Nephron progenitor cell (in vitro differentiated cells): ENCODE data around the gene CHRND.
A peak's percentile ranks its signal among the peaks of the same experiment; 100 is the strongest.

Source experiments
- DNase-seq: peaks from one replicate; pipeline ENCODE4 v3.0.0; 2021
- H3K27ac Mint-ChIP-seq: 2 replicates; pipeline ENCODE4 v1.8.0; 2021; ENCODE audit warnings: mild to moderate bottlenecking, moderate library complexity, mixed read lengths
- H3K27me3 Mint-ChIP-seq: 2 replicates; pipeline ENCODE4 v1.8.0; 2021; ENCODE audit warnings: mild to moderate bottlenecking, low read depth, mixed read lengths; ENCODE audit not compliant: poor library complexity
- H3K36me3 Mint-ChIP-seq: 2 replicates; pipeline ENCODE4 v1.8.0; 2021; ENCODE audit warnings: low read depth, mixed read lengths
- H3K4me1 Mint-ChIP-seq: 2 replicates; pipeline ENCODE4 v1.8.0; 2021; ENCODE audit warnings: mixed read lengths
- H3K4me3 Mint-ChIP-seq: 2 replicates; pipeline ENCODE4 v1.8.0; 2021; ENCODE audit warnings: mild to moderate bottlenecking, moderate library complexity, mixed read lengths
- H3K9me3 Mint-ChIP-seq: 2 replicates; pipeline ENCODE4 v1.8.0; 2021; ENCODE audit warnings: mild to moderate bottlenecking, moderate library complexity, mixed read lengths
- TF ChIP-seq, protein P1 (sequence below): fragments of 200-600 bp; sonication (generic); IDR thresholded peaks from 2 replicates; pipeline ENCODE4 v1.5.0; 2021; ENCODE audit warnings: antibody characterized with exemption

The CHRND gene

DNA sequence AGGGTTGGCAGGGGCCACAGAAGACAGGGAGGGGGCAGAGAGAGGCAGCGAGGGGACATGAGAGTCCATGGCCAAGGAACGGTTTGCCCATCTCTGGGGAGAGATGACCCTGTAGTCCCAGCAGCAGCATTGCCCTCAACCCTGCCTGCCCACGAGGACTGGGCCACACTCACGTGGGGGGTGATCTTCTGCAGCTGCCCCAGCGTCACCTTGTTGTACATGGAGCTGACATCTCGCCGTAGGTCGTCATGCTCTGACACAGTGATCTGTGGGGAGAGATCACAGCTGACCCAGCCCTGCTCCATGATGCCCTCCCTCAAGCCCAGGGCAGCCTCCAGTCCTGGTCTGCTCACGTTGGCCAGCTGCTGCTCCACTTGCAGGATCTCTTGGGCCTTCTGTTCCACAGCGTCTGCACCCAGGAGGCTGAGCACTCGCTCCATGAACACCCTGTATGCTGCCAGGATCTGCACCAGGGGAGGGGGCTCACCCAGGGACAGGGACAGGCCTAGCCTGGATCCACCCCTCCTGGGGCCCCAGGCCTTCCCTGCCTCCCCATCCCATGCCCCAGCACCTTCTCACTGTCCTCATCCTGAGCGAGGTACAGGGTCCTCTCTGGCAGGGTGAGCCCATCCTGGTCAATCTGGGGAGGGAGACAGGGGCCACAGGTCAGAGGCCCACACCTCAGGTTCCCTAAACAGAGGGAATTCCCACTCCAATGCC lies 41.2 kb upstream of the CHRND start:
- TF ChIP-seq, protein P1, sequence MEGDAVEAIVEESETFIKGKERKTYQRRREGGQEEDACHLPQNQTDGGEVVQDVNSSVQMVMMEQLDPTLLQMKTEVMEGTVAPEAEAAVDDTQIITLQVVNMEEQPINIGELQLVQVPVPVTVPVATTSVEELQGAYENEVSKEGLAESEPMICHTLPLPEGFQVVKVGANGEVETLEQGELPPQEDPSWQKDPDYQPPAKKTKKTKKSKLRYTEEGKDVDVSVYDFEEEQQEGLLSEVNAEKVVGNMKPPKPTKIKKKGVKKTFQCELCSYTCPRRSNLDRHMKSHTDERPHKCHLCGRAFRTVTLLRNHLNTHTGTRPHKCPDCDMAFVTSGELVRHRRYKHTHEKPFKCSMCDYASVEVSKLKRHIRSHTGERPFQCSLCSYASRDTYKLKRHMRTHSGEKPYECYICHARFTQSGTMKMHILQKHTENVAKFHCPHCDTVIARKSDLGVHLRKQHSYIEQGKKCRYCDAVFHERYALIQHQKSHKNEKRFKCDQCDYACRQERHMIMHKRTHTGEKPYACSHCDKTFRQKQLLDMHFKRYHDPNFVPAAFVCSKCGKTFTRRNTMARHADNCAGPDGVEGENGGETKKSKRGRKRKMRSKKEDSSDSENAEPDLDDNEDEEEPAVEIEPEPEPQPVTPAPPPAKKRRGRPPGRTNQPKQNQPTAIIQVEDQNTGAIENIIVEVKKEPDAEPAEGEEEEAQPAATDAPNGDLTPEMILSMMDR = no peak
- H3K27me3 Mint-ChIP-seq = peaks cover 75% of the 10 kb centered on the region
- H3K9me3 Mint-ChIP-seq = no peaks in the 10 kb centered on the region
- no peak overlapping the region for H3K27ac Mint-ChIP-seq
- peaks cover 27% of the 10 kb centered on the region for H3K4me1 Mint-ChIP-seq
- no peak for DNase-seq
- peak overlapping the region; percentile 72 for H3K4me3 Mint-ChIP-seq
- H3K36me3 Mint-ChIP-seq = no peaks in the 10 kb centered on the region

DNA sequence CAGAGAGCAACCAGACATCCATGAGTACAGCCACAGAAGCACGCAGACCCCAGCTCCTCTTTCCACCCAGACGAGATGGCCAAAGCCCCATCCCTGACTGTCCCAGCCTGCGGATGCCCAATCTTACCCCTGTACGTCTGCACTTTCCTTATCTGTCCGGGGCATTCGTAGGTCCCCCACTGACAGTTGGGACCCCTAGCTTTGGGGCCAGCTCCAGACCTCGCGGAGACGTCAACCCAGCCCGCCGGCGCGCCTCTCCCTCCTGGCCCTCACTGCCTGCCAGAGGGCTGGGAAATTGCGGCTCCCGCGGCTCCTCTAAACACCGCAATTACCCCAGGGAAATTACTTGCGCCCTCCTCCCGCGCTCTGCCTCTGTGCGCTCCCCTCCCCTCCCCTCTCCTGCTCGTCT lies 40.6 kb upstream of the CHRND start:
- DNase-seq = no peak
- Mint-ChIP-seq H3K36me3 (no peaks in the 10 kb centered on the region), H3K9me3 (no peaks in the 10 kb centered on the region), H3K27me3 (peaks cover 81% of the 10 kb centered on the region), H3K4me3 (peak overlapping the region; percentile 72), H3K27ac (no peak overlapping the region), H3K4me1 (peaks cover 27% of the 10 kb centered on the region)
- TF ChIP-seq, protein P1 = no peak

DNA sequence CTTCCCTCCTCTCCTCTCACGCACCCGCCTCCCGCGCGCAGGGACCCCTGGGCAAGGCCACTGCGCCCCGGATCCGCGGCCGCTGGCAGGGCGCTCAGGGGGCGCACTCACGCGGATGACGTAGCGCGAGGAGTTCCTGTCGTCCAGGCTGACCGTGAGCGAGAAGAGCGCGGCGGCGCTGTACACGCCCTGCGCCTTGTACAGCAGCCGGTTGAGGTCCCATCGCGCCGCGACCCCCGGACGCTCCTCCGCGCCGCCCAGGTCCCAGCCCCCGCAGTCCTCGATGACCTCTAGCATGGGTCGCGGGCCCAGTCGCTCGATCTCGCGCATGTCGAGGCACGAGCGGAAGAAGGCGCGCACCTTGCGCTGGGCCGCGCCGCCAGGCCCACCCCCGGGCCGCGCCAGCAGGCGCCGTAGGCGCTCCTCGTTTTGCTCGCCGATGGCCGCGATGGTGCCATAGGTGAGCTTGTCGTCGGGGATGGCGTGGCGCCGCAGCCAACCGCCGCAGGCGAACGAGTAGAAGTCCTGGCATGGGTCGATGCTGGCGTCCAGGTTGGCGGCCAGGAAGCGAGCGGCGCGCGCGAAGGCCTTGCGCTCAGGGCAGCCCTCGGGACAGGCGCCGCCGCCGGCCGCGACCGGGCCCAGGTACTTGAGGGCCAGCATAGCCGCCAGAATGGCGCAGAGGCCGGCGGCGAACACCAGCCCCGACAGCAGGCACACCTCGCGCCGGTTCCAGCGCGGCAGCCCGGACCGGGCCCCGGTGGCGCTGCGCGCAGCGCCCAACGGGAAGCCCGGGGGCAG lies 40.0 kb upstream of the CHRND start:
- DNase-seq = peak; percentile 59
- Mint-ChIP-seq H3K36me3 (no peaks in the 10 kb centered on the region), H3K9me3 (no peaks in the 10 kb centered on the region), H3K4me3 (no peak overlapping the region), H3K4me1 (peaks cover 25% of the 10 kb centered on the region), H3K27me3 (peaks cover 80% of the 10 kb centered on the region), H3K27ac (no peak overlapping the region)
- TF ChIP-seq, protein P1 = no peak

DNA sequence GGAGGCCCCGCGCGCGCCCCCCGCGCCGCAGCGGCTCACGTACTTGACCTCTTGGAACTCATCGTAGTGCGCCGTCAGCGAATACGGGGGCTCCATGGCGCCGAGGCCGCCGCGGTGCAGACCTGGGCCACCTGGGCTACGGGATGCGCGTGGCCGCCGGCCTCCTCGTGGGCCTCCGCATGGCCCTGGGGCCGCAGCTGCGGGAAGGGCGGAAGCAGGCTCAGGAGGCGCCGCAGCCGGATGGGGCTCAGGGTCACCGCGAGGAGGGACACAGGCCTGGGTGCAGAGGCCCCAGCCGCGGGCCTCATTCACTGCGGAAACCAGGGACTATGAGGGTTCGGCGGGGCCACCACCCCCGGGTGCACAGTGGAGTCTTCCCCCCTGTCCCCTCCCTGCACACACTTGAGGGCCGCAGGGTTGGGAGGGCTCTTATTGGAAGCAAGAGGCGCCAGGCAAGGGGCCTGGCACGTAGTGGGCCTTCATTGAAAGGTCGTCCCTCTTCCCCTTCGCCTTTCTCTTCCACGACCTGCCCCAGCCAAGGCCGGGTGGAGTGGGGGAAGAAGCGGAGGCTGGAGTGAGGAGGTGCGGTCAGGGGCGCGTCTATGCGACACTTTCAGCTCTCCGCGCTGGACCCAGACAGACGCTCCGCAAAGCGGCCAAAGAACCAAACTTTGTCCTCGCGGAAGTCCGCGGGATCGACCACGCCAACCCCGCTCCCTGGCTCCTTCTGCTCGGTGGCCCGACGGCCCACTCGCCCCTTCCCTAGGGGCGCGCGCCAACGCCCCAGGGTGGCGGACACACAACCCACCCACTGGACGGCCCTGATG lies 39.2 kb upstream of the CHRND start:
- peak overlapping the region; percentile 57 for H3K4me3 Mint-ChIP-seq
- no peaks in the 10 kb centered on the region for H3K9me3 Mint-ChIP-seq
- H3K36me3 Mint-ChIP-seq = no peaks in the 10 kb centered on the region
- DNase-seq = no peak
- peaks cover 88% of the 10 kb centered on the region for H3K27me3 Mint-ChIP-seq
- no peak overlapping the region for H3K27ac Mint-ChIP-seq
- H3K4me1 Mint-ChIP-seq = peaks cover 28% of the 10 kb centered on the region
- TF ChIP-seq, protein P1 = no peak

DNA sequence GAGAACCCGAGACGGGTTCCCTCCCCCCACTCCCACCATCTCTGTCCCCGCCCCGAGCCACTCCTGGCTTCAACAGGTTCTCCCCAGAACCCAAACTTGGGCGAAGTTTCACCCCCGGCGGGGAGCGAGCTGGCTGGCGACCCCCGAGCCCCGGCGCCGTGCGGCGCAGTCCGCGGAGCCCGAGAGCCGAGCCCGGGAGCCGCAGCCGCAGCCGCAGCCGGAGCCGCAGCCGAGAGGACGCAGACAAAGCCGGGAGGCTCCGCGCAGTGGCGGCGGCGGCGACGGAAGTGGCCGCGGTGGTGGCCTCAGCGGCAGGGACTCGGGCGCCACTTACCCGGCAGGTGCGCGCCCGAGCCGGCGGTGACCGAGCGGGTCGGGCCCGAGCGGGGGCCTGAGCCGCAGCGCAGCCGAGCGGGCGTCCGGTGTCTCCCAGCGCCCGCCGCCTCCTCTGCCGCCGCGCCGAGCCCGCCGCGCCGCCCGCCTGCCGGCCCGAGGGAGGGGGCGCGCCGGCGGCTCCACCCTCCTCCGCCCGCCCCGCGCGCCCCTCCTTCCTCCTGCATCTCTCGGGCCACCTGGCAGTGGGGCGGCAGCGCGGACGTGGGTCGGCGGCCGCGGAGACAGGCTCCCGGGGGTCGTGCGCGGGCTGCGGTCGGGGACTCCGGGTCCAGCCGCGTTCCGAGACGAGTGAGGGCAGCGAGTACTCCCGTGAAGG lies 38.4 kb upstream of the CHRND start, which contains the start of gene ECEL1:
TSS of gene ECEL1 (minus strand) at position 450 of the 712 bp plus-strand sequence. CDS start 1,181 bp downstream, outside the sequence.
- H3K27ac Mint-ChIP-seq = no peak within 1 kb of the TSS
- H3K4me3 Mint-ChIP-seq = peak within 1 kb of the TSS; percentile 73
- peak; percentile 68 for DNase-seq
- H3K36me3 Mint-ChIP-seq = no peaks in the 10 kb centered on the region
- TF ChIP-seq, protein P1 = no peak
- no peaks in the 10 kb centered on the region for H3K9me3 Mint-ChIP-seq
- H3K27me3 Mint-ChIP-seq = peaks cover 88% of the 10 kb centered on the region
- peaks cover 34% of the 10 kb centered on the region for H3K4me1 Mint-ChIP-seq
